ENCODE results near the gene DCAF17.
"Not testable (repeated sequence)": the region's sequence is repeated elsewhere in the genome, so short reads cannot be mapped to it uniquely, and the experiment has no call there.

The DCAF17 gene

DNA sequence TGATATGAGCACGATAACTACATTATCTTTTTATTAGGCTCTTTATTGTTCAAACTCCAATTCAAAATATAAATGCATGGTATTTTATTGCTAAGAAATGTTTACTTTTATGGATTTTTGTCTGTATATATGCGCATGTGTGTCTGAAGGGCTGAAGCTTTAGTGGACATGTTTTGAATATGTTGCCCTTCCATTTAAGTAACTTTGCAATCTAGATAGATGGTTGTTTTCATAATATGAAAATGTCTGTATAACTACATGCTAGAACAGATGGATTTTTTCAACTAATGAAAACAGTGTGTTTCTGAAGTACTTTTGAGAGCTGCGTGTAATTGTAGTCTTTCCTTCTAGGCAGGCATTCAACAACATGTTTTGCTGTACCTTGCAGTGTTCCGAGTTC is 18.7 kb downstream of the DCAF17 start:
- no peak for DNase-seq (ENCODE audit: low read depth)

DNA sequence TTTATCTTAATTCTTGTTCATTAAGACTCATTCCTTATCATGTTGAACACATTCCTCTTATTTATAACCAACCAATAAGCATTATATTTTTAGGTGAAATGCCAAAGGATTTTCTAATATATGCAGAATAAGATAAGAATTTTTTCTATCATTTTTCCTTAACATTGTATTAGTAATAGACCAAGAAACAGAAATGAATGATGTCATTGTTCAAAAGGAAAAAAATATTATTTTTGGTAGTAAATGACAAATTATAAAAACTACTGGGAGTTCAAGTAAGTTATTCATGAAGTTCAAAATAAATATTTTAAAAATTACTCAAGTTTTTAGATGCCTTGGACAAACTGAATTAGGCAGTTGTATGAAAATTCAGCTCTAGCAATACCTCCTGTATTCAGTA is 25.5 kb downstream of the DCAF17 start:
- DNase-seq (ENCODE audit: low read depth) = no peak

DNA sequence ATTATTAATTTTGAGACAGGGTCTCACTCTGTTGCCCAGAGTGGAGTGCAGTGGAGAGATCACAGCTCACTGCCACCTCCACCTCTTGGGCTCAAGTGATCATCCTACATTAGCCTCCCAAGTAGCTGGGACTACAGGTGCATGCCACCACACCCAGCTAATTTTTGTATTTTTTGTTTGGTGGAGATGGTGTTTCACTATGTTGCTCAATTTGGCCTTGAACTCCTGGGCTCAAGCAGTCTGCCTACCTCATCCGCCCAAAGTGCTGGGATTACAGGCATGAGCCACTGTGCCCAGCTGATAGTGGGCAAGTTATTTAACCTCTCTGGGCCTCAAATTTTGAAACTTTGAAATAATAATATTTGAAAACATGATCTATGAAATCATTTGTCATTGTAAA is 26.5 kb downstream of the DCAF17 start:
- no peak for DNase-seq (ENCODE audit: low read depth)

DNA sequence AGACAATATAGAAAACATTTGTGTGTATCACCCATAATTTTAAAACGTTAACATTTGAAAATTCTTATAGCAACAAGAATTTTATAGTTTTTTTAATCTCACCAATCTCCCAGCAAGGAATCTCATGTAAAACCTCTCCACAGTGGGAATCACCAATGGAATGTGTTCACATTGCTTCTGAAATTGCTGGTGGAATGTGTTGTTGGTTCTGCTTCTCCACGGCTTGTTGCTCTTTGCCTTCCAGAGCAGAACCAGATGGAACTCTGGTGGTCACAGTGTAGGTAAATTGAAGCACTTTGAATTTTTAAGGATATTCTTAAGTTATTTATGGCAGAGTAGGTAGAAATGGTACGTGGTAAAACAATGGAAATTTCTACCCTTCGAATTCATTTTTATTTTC is 35.1 kb downstream of the DCAF17 start:
- no peak for DNase-seq (ENCODE audit: low read depth)

DNA sequence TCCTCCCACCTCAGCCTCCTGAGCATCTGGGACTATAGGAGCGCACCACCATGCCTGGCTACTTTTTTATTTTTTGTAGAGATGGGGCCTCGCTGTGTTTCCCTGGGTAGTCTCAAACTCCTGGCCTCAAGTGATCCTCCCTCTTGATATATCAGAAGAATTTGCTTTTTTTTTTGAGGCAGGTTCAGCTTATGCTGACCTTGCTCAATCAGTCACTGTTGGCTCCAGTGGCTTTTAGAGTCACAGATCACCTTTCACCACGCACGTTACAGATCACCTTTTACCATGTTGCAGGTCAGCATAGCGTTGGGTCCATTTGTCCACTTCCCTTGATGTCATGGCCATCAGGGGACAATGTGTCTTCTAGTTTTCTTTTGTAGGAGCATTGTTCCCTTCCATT is 36.1 kb downstream of the DCAF17 start:
- DNase-seq (ENCODE audit: low read depth) = no peak

DNA sequence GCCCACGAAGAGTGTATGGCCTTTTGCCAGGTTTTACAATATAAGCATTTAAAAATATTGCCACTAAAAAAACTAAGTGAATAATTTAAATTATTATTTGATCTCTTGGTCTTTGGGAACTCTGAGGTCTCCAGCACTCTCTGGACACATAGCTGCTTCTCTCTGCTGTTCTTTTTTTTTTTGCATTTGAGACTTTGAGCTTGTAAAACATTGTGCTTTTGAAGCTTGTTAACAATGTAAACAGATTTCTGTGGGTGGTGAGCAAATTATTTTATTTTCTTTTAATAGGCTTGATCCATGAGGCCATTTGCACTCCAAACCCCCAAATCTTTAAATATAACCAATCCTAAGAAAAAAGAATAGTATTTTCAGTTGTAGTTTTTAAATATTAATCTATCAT is 42.0 kb downstream of the DCAF17 start:
- no peak for DNase-seq (ENCODE audit: low read depth)

DNA sequence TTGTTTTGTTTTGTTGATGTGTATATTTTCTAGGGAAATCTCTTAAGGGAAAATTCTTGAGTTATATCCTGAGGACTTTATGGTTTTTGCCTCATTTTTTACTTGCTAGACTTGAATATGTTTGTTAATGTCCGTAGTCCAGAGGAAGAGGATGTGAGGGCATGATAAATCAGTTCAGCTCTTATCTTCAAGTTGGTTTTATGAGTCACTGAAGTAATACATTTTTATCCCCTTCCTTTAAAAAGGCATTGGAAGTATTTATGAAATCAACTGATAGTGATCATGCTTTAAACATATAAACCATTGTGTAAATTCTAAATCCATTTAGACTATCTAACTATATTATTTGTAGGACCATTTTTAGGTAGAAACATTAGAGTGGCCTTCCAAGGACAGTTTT is 44.3 kb downstream of the DCAF17 start:
- no peak for DNase-seq (ENCODE audit: low read depth)

DNA sequence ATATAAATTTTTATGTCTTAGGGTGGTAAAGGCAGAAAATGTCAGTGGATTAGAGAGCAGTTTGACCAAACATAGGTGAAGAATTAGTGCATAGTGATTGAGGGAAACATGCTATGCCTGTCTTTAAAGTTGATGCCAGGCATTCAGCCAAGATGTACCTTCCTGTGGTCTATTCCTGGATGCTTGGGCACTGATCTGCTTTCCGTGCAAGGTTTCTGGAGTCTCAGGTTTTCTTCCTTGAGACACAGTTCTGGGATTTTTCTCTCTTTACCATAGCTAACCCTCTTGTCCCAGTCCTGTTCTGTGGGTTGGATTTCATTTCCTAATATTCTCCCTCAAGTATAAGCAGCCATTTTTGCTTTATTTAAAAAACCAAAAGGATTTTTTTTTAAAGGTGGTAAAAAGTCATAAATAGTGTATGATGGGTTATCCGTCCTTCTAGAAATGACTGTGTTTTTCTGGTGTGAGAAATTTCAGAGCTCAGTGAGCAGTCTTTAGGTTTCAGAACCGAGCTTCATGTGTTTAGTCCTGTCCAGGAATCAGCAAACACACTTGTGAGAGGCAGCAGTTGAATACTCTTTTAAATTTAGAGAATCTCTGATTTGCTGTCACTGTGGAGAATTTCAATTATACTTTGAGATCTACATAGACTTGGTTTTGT is 45.3 kb downstream of the DCAF17 start:
- DNase-seq (ENCODE audit: low read depth) = no peak

DNA sequence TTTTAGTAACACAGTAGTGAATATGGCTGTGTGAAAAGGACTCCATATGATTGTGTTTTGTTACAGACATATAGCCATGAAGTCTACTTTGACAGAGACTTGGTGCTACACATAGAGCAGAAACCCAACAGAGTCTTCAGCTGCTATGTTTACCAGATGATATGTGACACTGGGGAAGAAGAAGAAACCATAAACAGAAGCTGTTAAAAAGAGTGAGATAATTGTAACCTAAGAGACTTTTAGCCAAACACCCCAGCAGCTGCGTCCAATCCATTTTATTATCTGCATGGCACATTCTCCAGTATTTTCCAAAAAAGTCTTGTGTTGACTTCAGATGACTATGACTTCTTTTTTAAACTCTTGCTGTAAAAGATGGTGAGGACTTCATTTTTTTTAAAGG is 46.9 kb downstream of the DCAF17 start:
- DNase-seq (ENCODE audit: low read depth) = no peak

DNA sequence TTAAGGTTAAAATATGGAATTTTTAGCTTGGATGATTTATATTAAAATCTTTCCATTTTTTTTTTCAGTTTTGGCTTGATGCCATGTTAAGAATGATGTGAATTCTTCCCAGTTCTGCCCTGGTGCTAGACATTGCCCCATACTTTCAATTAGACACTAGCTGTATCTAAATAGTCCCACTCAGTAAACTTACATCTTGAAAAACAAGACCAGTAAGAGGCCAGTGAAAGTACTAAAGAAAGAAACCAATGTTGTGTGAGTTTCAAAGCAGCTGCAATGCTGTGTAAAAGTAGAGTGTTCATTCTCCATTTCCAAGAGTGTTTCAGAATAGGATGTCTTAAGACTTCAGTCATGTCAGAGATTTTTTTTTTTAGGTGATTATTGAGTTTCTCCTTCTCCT is 48.3 kb downstream of the DCAF17 start:
- no peak for DNase-seq (ENCODE audit: low read depth)

DNA sequence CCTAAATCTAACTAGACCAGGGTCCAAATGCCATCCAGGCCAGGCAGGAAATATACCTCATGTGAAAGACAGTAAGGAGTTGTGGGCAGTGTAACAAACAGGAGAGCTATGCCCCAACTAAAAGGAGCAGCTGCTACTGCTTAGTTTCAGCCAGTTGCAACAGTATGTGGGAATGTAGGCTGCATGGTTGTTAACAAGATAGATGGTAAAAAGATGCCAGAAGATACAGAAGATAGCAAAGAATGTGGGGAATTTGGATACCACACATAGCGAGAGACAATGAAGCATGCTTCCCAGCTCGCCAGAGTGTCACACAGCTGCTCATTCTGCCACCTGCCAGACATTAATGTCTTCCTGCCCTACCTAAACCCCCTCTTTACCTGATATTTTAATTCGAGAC is 48.9 kb downstream of the DCAF17 start:
- no peak for DNase-seq (ENCODE audit: low read depth)

DNA sequence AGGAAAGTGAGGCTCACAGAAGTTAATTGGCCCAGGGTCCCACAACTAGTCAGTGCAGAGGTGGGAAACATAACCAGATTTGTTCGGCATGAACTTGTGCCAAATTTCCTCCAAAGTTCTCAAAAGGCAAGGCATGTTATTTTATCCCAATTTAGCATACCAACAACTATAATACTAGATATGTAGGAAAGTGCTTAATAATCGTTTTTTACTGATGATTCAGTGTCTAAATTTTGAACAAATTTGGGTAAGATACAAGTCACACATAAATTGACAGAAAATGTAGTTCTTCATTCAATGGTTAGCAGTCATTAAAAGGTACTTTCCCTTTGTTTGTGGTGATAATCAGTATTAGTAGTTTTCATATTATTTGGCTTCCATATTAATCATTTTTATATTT is 49.8 kb downstream of the DCAF17 start:
- DNase-seq (ENCODE audit: low read depth) = no peak

DNA sequence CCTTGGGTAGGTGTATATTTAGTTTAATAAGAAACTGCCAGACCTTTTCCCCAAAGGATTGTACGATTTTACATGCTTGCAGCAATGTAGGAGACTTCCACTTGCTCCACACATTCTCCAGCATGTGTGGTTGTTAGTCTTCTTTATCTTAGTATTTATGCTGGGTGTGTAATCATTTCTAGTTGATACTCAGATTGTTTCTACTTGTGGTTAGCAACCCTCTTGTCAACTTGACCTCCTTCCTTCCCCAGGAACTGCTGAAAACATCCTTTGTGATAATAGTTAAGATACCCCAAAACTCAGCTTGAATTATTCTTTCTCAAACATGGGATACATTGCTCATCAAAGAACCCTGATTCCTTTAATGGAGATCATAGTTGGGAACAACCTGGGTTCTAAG is 51.1 kb downstream of the DCAF17 start:
- DNase-seq (ENCODE audit: low read depth) = no peak

DNA sequence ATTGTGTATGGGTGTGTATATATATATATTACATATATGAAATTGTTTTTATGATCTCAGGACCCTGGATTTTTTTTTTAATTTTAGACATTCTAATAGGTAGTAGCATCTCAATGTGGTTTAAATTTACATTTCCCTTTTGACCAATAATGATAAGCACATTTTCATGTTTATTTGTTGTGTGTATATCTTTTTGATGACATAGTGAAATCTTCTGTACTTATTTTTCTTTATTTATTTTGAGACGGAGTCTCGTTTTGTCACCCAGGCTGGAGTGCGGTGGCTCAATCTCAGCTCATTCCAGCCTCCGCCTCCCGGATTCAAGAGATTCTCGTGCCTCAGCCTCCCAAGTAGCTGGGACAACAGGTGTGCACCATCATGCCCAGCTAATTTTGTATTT is 53.2 kb downstream of the DCAF17 start:
- DNase-seq (ENCODE audit: low read depth) = no peak

DNA sequence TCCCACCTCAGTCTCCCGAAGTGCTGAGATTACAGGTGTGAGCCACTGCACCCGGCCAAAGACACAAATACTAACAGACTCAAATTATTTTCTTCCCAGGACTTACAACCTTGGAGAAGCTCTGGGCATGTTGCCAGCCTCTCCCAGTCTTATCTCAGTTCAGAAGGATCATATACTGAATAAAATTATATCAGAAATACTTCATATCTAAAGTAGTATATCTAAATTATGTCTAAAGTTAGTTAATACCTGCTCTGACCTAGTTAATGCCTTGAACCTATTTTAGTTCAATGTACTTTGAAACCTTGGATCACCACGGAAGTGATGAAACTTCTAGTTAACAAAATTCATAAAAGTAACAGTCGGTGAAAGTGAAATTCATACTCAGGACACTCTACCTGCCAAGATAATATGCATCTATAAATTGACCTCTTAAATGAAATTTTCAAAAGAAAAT is 53.8 kb downstream of the DCAF17 start:
- no peak for DNase-seq (ENCODE audit: low read depth)

DNA sequence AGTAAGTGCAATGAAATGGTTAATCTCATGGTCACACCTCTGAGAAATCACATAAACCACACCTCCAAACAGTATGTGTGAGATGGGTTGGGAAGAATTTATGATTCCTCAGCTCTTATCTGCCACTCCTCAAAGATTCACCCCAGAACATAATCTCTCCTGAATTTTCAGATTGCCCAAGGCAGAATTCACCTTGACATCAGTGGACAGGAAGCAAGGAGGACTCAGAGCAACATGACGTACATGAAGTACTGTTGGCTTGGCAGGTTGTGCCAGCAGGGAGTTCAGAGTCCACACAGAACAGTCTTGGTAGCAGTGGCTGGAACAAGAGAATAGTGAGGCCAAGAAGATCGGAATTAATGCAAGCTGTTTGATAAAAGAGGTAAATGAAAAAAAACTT is 56.6 kb downstream of the DCAF17 start:
- no peak for DNase-seq (ENCODE audit: low read depth)

DNA sequence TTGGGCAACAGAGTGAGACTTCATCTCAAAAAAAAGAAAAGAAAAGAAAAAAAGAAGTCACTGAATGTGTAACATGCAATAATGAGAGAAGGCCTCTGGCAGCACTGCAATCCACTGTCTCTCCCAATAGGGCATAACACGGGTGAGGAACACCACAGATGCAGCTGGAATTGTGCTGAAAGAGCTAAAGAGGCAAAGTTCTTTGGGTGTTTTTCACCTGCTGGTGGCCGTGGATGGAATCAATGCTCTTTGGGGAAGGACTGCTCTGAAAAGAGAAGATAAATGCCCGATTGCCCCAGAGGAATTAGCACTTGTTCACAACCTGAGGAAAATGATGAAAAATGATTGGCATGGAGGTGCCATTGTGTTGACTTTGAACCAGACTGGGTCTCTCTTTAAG is 57.3 kb downstream of the DCAF17 start:
- no peak for DNase-seq (ENCODE audit: low read depth)

DNA sequence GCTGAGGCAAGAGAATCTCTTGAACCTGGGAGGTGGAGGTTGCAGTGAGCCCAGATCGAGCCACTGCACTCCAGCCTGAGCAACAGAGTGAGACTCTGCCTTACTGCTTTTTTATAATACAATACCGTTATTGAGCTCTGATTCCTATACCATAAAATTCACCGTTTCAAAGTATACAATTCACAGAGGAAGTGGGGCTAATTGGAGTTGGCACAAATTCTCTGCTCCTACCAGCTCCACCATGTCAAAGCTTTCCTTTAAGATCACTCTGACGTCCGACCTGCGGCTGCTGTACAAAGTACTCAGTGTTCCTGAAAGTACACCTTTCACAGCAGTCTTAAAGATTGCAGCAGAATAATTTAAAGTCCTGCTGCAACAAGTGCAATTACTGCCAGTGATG is 58.6 kb downstream of the DCAF17 start:
- DNase-seq (ENCODE audit: low read depth) = no peak

DNA sequence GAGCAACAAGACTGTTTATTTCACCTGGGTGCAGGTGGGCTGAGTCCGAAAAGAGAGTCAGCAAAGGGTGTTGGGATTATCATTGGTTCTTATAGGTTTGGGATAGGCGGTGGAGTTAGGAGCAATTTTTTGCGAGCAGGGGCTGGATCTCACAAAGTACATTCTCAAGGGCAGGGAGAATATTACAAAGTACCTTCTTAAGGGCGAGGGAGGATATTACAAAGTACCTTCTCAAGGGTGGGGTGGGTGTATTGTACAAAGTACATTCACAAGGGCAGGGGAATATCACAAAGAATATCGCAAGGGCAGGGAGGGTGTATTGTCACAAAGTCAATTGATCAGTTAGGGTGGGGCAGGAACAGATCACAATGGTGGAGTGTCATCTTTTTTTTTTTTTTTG is 63.6 kb downstream of the DCAF17 start:
- not testable (repeated sequence) for DNase-seq (ENCODE audit: low read depth)

DNA sequence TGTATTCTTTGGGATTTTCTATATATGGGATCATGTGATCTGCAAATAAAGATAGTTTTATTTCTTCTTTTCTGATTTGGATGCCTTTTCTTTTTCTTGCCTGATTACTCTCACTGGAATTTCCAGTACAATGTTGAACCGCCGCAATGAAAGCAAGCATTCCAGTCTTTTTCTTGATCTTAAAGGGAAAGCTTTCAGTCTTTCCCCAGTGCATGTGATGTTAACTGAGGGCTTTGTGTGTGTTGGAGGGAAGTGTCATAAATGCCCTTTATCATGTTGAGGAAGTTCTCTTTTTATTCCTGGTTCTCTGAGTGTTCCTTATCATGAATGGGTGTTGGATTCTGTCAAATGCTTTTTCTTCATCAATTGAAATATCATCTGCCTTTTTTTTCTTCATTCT is 71.3 kb downstream of the DCAF17 start:
- DNase-seq (ENCODE audit: low read depth) = no peak

DNA sequence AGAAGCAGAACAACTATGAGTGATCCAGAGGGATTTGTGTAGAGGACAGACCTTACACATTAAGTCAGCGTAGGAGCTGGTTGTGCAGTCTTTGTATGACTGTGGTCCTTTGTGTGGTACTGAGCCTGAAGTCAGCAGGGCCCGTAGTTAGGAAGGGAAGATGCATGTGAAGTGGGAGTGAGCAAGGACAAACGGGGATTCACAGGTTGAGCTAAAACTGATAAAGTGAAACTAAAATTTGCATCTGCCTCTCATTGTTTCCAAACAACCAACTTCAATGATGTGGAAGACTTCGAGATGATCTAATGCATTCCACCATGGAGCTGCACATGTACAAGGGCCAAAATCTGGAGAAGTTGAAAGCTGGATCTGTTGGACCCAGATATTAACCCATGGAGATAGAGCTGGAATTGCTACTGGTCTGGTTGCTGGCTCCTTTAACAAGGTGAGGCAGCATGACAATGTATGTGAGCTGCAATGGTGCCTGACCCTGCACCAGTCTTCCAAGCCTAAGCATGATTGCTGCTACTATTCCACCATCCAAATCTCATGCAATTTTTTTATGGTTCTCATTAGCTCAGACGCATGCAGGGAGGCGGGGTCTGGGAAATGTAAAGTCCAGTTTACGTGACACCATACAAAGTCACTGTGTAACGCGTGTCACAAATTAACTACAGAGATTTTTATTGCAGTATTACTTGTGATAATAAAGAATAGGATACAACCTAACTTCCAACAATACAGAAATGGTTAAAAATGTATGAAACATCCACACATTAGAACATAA is 76.1 kb downstream of the DCAF17 start:
- no peak for DNase-seq (ENCODE audit: low read depth)

DNA sequence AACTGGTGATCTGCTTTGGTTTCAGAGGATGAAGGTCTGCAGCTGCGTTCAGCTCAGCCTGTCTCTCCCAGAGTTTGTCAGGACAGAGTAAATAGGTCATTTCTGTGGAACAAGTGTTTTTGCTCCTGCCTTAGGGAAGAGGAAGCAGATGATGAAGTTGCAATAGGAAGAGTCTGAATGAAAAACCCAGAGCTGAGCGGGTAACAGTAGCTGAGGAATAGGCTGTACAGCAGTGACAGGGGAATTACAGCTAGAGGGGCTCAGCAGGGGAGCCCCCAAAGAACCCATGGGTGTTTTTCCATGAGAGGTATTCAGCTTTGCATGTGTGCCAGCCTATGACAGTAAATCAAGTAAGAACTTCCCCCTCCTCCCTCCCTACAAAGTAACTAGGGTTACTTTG is 78.0 kb downstream of the DCAF17 start:
- no peak for DNase-seq (ENCODE audit: low read depth)

DNA sequence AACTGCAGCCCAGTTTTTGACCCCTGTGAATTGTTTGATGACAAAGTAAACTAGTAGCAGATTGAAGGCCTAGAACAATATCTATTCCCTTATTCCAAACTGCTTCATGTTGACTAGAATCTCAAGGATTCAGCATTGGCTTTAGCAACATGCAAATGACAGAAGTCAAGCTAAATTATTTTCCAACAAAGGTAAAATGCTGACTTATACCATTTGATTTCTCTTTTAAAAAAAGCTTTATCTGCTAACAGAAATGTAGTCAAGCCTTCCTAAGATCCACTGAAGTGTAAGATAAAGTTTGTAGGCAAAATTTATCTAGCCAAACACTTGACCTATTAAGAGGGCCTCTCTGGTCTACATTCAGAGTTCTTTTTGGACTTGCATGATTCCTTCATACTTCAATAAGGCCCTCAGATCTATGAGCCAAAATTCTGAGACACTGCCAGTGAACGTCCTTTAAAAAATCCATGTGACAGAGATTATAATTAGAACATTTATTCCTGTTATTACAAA is 78.7 kb downstream of the DCAF17 start:
- no peak for DNase-seq (ENCODE audit: low read depth)

DNA sequence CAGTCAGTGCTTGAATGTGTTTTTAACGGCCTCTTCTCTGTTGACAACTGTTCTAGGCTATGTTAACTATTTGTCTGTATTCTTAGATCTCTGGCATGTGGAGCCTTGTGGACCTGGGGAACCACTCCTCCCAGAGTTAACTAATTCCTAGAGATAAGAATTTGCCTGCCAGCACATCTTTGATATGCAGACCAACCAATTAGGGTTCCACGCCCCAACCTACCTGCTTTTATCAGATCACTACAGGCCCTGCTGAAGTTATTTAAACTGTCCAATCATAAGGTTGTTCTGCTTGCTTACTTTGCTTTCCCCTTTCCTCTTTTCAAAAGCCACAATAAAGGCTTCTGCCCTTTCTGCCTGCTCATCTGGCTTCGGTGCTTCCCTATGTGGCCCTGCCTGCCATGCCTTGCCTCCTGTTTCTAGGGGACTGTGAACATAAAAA is 79.7 kb downstream of the DCAF17 start:
- no peak for DNase-seq (ENCODE audit: low read depth)
